Calu3 (cell line): Measurements from ENCODE around the gene EXOC2. TPM values are rescaled to one million over a fixed set of nuclear protein-coding genes. Genes with fewer than 3 reads are reported as not detected.

Experiments
- BruUV-seq: library from RNA; stranded (reverse); fragments of 400-500 nt; replicated peaks from 2 replicates; lab custom pipeline; 2021; lab: Mats Ljungman, UMichigan
- CTCF ChIA-PET: fragments of 300-600 bp; sonication (Branson Sonifier 250); formaldehyde crosslinking; loops from one replicate; lab custom pipeline; 2022; ENCODE audit warnings: antibody characterized with exemption; lab: Charles Lee
- DNase-seq: peaks from one replicate; pipeline ENCODE4 v3.0.0; 2022
- H3K27ac Mint-ChIP-seq: one replicate; pipeline ENCODE4 v1.8.0; 2022; ENCODE audit warnings: mixed read lengths; ENCODE audit not compliant: unreplicated experiment
- H3K27me3 Mint-ChIP-seq: one replicate; pipeline ENCODE4 v1.8.0; 2022; ENCODE audit warnings: mixed read lengths; ENCODE audit not compliant: unreplicated experiment
- H3K36me3 Mint-ChIP-seq: one replicate; pipeline ENCODE4 v1.8.0; 2022; ENCODE audit warnings: mild to moderate bottlenecking, moderate library complexity, mixed read lengths; ENCODE audit not compliant: insufficient read depth, unreplicated experiment
- H3K4me1 Mint-ChIP-seq: one replicate; pipeline ENCODE4 v1.8.0; 2022; ENCODE audit warnings: mild to moderate bottlenecking, low read depth, mixed read lengths; ENCODE audit not compliant: unreplicated experiment
- H3K4me3 Mint-ChIP-seq: one replicate; pipeline ENCODE4 v1.8.0; 2022; ENCODE audit warnings: mild to moderate bottlenecking, low read depth, moderate library complexity, mixed read lengths; ENCODE audit not compliant: unreplicated experiment
- H3K9me3 Mint-ChIP-seq: one replicate; pipeline ENCODE4 v1.8.0; 2022; ENCODE audit warnings: low read depth, mixed read lengths; ENCODE audit not compliant: unreplicated experiment
- intact Hi-C: fragments of 100-400 bp; cut with micrococcal nuclease; formaldehyde crosslinking; loops from one replicate; pipeline ENCODE4 v1.10.0; 2022; ENCODE audit not compliant: unreplicated experiment
- total RNA-seq: library from RNA; stranded (reverse); gene quantifications from 2 replicates; pipeline ENCODE4 v1.2.3, GENCODE V29; 2022
- TF ChIP-seq, protein P1 (sequence below): fragments of 200-600 bp; IDR thresholded peaks from one replicate; pipeline ENCODE4 v1.8.0; 2022; ENCODE audit warnings: antibody characterized with exemption; ENCODE audit not compliant: unreplicated experiment

The EXOC2 gene
- total RNA-seq, 1 experiment from 2014 or later = 13.2 TPM

- no TSS peak for BruUV-seq
- TF ChIP-seq, protein P1, sequence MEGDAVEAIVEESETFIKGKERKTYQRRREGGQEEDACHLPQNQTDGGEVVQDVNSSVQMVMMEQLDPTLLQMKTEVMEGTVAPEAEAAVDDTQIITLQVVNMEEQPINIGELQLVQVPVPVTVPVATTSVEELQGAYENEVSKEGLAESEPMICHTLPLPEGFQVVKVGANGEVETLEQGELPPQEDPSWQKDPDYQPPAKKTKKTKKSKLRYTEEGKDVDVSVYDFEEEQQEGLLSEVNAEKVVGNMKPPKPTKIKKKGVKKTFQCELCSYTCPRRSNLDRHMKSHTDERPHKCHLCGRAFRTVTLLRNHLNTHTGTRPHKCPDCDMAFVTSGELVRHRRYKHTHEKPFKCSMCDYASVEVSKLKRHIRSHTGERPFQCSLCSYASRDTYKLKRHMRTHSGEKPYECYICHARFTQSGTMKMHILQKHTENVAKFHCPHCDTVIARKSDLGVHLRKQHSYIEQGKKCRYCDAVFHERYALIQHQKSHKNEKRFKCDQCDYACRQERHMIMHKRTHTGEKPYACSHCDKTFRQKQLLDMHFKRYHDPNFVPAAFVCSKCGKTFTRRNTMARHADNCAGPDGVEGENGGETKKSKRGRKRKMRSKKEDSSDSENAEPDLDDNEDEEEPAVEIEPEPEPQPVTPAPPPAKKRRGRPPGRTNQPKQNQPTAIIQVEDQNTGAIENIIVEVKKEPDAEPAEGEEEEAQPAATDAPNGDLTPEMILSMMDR = no peak
- Mint-ChIP-seq H3K4me3 (no peak overlapping the region), H3K36me3 (no peaks in the 10 kb centered on the region), H3K27ac (no peak overlapping the region), H3K27me3 (peaks cover 45% of the 10 kb centered on the region), H3K4me1 (no peaks in the 10 kb centered on the region), H3K9me3 (no peaks in the 10 kb centered on the region)
- CTCF ChIA-PET = no interaction called here
- intact Hi-C loops = loop anchor here (5.0 kb wide), 1 partner anchor 659 kb away; no protein-coding TSS in a partner anchor
- no peak for DNase-seq
These were observed 30.6 kb upstream of the EXOC2 start for GRCh38 chr6:723540-723939.

- peaks cover 49% of the 10 kb centered on the region for H3K27me3 Mint-ChIP-seq
- H3K36me3 Mint-ChIP-seq = no peaks in the 10 kb centered on the region
- H3K4me1 Mint-ChIP-seq = no peaks in the 10 kb centered on the region
- CTCF ChIA-PET = interaction anchor here (0.7 to 1.6 kb wide), 5 partner anchors 28 to 674 kb away, joined by 3 to 6 read pairs (median 3); partner anchors contain the start of gene EXOC2
- no peak for DNase-seq
- no peak overlapping the region for H3K27ac Mint-ChIP-seq
- intact Hi-C loops = loop anchor here (5.0 kb wide), 1 partner anchor 660 kb away; no protein-coding TSS in a partner anchor
- no peak overlapping the region for H3K4me3 Mint-ChIP-seq
- TF ChIP-seq, protein P1 = no peak
- BruUV-seq = no TSS peak
- H3K9me3 Mint-ChIP-seq = no peaks in the 10 kb centered on the region
These were observed 29.7 kb upstream of the EXOC2 start for GRCh38 chr6:722608-723007.

GRCh38 chr6:722077-722524 lies 29.2 kb upstream of the EXOC2 start:
- DNase-seq = peak; percentile 76
- intact Hi-C loops = loop anchor here (5.0 kb wide), 1 partner anchor 660 kb away; no protein-coding TSS in a partner anchor
- no peaks in the 10 kb centered on the region for H3K4me1 Mint-ChIP-seq
- H3K27me3 Mint-ChIP-seq = peaks cover 54% of the 10 kb centered on the region
- H3K4me3 Mint-ChIP-seq = no peak overlapping the region
- no peaks in the 10 kb centered on the region for H3K9me3 Mint-ChIP-seq
- H3K27ac Mint-ChIP-seq = no peak overlapping the region
- TF ChIP-seq, protein P1 = peak; percentile 46
- no TSS peak for BruUV-seq
- CTCF ChIA-PET = interaction anchor here (0.7 to 1.6 kb wide), 5 partner anchors 28 to 675 kb away, joined by 3 to 6 read pairs (median 3); partner anchors contain the start of gene EXOC2
- H3K36me3 Mint-ChIP-seq = no peaks in the 10 kb centered on the region

GRCh38 chr6:718345-718744 lies 25.4 kb upstream of the EXOC2 start:
- BruUV-seq = no TSS peak
- Mint-ChIP-seq H3K9me3 (no peaks in the 10 kb centered on the region), H3K36me3 (no peaks in the 10 kb centered on the region), H3K27ac (no peak overlapping the region), H3K4me1 (no peaks in the 10 kb centered on the region), H3K4me3 (no peak overlapping the region), H3K27me3 (peaks cover 44% of the 10 kb centered on the region)
- intact Hi-C loops = no loop called here
- DNase-seq = no peak
- TF ChIP-seq, protein P1 = no peak
- CTCF ChIA-PET = no interaction called here
